NCI-H2171 (cell line): ENCODE measurements around the gene CTNNA2.

ENCODE experiments used
- DNase-seq: peaks from one replicate; lab custom pipeline; 2025; lab: John Stamatoyannopoulos, UW

CTNNA2 gene

GRCh38 chr2:79857888-79858287 is 345.0 kb downstream of the CTNNA2 start:
- no peak for DNase-seq

GRCh38 chr2:79860228-79861058 is 347.6 kb downstream of the CTNNA2 start:
- no peak for DNase-seq

GRCh38 chr2:79861059-79861374 is 348.2 kb downstream of the CTNNA2 start:
- no peak for DNase-seq

- no peak for DNase-seq
These were observed 349.9 kb downstream of the CTNNA2 start for GRCh38 chr2:79862756-79863155.

GRCh38 chr2:79872656-79873055 is 359.8 kb downstream of the CTNNA2 start:
- no peak for DNase-seq

GRCh38 chr2:79874015-79874414 is 361.2 kb downstream of the CTNNA2 start:
- no peak for DNase-seq

GRCh38 chr2:79876430-79876829 is 363.6 kb downstream of the CTNNA2 start:
- DNase-seq = no peak

GRCh38 chr2:79882548-79882947 is 369.7 kb downstream of the CTNNA2 start:
- no peak for DNase-seq

- DNase-seq = no peak
These were observed 375.0 kb downstream of the CTNNA2 start for GRCh38 chr2:79887747-79888374.

GRCh38 chr2:79892123-79892522 is 379.3 kb downstream of the CTNNA2 start:
- no peak for DNase-seq

- DNase-seq = no peak
These were observed 386.3 kb downstream of the CTNNA2 start for GRCh38 chr2:79899196-79899595.

GRCh38 chr2:79901161-79901560 is 388.3 kb downstream of the CTNNA2 start:
- DNase-seq = no peak

GRCh38 chr2:79903222-79904000 is 390.6 kb downstream of the CTNNA2 start:
- no peak for DNase-seq

- DNase-seq = no peak
These were observed 393.5 kb downstream of the CTNNA2 start for GRCh38 chr2:79906139-79906890.

GRCh38 chr2:79909521-79909920 is 396.7 kb downstream of the CTNNA2 start:
- no peak for DNase-seq

GRCh38 chr2:79910643-79911042 is 397.8 kb downstream of the CTNNA2 start:
- no peak for DNase-seq

GRCh38 chr2:79915455-79915854 is 402.6 kb downstream of the CTNNA2 start:
- no peak for DNase-seq

GRCh38 chr2:79916285-79916684 is 403.4 kb downstream of the CTNNA2 start:
- no peak for DNase-seq

GRCh38 chr2:79920512-79921076 is 407.7 kb downstream of the CTNNA2 start:
- DNase-seq = no peak

GRCh38 chr2:79929624-79930023 is 416.8 kb downstream of the CTNNA2 start:
- no peak for DNase-seq

- no peak for DNase-seq
These were observed 422.3 kb downstream of the CTNNA2 start for GRCh38 chr2:79935046-79935732.
